Measurements from ENCODE around the gene IPO4. TPM values are rescaled to one million over a fixed set of nuclear protein-coding genes. Genes with fewer than 3 reads are reported as not detected.

IPO4 gene
- total and polyA plus RNA-seq, 9 of the 15 experiments (the other 6 are each of a cell fraction or from before 2014, with no cell fraction given), result 7.3 to 122 (median 31.8) TPM

GRCh38 chr14:24232121-24232644, 43.6 kb upstream of the IPO4 start, which contains the start of gene NEDD8 (continued):
- TF ChIP-seq, protein P1, sequence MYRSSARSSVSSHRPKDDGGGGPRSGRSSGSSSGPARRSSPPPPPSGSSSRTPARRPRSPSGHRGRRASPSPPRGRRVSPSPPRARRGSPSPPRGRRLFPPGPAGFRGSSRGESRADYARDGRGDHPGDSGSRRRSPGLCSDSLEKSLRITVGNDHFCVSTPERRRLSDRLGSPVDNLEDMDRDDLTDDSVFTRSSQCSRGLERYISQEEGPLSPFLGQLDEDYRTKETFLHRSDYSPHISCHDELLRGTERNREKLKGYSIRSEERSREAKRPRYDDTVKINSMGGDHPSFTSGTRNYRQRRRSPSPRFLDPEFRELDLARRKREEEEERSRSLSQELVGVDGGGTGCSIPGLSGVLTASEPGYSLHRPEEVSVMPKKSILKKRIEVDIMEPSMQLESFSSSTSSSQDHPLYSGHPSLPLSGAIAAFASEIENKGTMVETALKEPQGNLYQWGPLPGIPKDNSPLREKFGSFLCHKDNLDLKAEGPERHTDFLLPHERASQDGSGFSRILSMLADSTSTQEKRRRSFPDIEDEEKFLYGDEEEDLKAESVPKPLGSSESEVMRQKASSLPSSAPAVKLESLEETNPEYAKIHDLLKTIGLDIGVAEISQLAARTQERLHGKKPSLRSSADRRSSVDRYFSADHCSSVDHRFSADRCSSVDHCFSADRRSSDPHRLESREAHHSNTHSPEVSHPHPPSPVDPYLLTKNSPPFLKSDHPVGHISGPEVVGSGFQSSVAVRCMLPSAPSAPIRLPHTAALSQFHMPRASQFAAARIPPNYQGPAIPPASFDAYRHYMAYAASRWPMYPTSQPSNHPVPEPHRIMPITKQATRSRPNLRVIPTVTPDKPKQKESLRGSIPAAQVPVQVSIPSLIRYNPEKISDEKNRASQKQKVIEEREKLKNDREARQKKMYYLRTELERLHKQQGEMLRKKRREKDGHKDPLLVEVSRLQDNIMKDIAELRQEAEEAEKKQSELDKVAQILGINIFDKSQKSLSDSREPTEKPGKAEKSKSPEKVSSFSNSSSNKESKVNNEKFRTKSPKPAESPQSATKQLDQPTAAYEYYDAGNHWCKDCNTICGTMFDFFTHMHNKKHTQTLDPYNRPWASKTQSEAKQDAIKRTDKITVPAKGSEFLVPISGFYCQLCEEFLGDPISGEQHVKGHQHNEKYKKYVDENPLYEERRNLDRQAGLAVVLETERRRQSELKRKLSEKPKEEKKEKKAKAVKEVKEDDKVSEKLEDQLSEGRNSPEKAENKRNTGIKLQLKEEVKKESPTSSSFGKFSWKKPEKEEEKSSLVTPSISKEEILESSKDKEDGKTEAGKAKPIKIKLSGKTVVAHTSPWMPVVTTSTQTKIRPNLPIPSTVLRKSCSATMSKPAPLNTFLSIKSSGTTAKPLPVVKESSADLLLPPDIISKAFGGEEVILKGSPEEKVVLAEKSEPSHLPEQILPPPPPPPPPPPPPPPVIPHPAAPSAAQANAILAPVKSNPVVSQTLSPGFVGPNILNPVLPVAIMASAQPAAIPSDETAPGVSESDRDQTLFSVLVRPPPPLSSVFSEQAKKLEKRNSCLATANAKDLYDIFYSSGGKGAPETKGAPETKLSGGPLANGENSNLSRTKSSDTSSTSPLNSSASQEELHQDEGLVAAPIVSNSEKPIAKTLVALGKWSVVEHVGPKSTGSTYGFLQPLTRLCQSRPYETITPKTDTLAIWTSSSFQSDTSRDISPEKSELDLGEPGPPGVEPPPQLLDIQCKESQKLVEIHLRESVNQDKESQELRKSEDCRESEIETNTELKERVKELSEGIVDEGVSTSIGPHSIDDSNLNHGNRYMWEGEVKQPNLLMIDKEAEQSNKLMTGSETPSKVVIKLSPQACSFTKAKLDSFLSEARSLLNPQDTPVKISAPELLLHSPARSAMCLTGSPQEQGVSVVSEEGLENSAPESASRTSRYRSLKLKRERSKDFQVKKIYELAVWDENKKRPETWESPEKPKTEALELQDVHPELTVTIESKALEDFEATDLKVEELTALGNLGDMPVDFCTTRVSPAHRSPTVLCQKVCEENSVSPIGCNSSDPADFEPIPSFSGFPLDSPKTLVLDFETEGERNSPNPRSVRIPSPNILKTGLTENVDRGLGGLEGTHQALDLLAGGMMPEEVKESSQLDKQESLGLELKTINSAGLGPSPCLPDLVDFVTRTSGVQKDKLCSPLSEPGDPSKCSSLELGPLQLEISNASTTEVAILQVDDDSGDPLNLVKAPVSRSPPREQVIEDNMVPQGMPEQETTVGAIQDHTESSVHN (IDR thresholded peaks at IDR 0.05; ENCODE audit: borderline replicate concordance in 1 of 2, low read depth in 1 of 2), result no peak
- TF ChIP-seq SMAD2 (IDR thresholded peaks at IDR 0.05; ENCODE audit: low read depth, low read length) (no peak), MIER1 (IDR thresholded peaks at IDR 0.05; ENCODE audit: low read depth) (no peak), GTF2F1 (IDR thresholded peaks at IDR 0.05; ENCODE audit: low read depth, low read length) (no peak), HLTF (IDR thresholded peaks at IDR 0.05) (no peak), NR2C1 (IDR thresholded peaks at IDR 0.05) (peak; percentile 98), NR2C1 (tag; IDR thresholded peaks at IDR 0.05) (peak; percentile 98), PHF21A (IDR thresholded peaks at IDR 0.05; ENCODE audit: borderline replicate concordance, low read depth) (no peak), POLR3G (IDR thresholded peaks at IDR 0.05; ENCODE audit: extremely low read depth, insufficient read length, insufficient replicate concordance) (no peak), SAFB2 (IDR thresholded peaks at IDR 0.05; ENCODE audit: borderline replicate concordance, low read depth, low read length, severe bottlenecking) (no peak), HNRNPLL (IDR thresholded peaks at IDR 0.05; ENCODE audit: low read depth, low read length, poor library complexity, severe bottlenecking) (no peak), ZKSCAN8 (CRISPR knock-in tag; IDR thresholded peaks at IDR 0.05) (0 out of 2 replicates have a peak, but pooled peaks have one; percentile 46)
- TF ChIP-seq, protein P2, sequence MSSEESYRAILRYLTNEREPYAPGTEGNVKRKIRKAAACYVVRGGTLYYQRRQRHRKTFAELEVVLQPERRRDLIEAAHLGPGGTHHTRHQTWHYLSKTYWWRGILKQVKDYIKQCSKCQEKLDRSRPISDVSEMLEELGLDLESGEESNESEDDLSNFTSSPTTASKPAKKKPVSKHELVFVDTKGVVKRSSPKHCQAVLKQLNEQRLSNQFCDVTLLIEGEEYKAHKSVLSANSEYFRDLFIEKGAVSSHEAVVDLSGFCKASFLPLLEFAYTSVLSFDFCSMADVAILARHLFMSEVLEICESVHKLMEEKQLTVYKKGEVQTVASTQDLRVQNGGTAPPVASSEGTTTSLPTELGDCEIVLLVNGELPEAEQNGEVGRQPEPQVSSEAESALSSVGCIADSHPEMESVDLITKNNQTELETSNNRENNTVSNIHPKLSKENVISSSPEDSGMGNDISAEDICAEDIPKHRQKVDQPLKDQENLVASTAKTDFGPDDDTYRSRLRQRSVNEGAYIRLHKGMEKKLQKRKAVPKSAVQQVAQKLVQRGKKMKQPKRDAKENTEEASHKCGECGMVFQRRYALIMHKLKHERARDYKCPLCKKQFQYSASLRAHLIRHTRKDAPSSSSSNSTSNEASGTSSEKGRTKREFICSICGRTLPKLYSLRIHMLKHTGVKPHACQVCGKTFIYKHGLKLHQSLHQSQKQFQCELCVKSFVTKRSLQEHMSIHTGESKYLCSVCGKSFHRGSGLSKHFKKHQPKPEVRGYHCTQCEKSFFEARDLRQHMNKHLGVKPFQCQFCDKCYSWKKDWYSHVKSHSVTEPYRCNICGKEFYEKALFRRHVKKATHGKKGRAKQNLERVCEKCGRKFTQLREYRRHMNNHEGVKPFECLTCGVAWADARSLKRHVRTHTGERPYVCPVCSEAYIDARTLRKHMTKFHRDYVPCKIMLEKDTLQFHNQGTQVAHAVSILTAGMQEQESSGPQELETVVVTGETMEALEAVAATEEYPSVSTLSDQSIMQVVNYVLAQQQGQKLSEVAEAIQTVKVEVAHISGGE (CRISPR knock-in tag; IDR thresholded peaks at IDR 0.05), result no peak; a peak in 1 of 6 replicates
- TF ChIP-seq, protein P3, sequence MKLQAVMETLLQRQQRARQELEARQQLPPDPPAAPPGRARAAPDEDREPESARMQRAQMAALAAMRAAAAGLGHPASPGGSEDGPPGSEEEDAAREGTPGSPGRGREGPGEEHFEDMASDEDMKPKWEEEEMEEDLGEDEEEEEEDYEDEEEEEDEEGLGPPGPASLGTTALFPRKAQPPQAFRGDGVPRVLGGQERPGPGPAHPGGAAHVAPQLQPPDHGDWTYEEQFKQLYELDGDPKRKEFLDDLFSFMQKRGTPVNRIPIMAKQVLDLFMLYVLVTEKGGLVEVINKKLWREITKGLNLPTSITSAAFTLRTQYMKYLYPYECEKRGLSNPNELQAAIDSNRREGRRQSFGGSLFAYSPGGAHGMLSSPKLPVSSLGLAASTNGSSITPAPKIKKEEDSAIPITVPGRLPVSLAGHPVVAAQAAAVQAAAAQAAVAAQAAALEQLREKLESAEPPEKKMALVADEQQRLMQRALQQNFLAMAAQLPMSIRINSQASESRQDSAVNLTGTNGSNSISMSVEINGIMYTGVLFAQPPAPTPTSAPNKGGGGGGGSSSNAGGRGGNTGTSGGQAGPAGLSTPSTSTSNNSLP (IDR thresholded peaks at IDR 0.05; ENCODE audit: borderline replicate concordance, low read depth, low read length), result no peak
